ENCODE measurements around the gene C5. TPM values are rescaled to one million over a fixed set of nuclear protein-coding genes. Genes with fewer than 3 reads are reported as not detected.

C5 gene
- total and polyA plus RNA-seq, 2 experiments from 2014 or later = 0.31 TPM; not detected in 1

DNA sequence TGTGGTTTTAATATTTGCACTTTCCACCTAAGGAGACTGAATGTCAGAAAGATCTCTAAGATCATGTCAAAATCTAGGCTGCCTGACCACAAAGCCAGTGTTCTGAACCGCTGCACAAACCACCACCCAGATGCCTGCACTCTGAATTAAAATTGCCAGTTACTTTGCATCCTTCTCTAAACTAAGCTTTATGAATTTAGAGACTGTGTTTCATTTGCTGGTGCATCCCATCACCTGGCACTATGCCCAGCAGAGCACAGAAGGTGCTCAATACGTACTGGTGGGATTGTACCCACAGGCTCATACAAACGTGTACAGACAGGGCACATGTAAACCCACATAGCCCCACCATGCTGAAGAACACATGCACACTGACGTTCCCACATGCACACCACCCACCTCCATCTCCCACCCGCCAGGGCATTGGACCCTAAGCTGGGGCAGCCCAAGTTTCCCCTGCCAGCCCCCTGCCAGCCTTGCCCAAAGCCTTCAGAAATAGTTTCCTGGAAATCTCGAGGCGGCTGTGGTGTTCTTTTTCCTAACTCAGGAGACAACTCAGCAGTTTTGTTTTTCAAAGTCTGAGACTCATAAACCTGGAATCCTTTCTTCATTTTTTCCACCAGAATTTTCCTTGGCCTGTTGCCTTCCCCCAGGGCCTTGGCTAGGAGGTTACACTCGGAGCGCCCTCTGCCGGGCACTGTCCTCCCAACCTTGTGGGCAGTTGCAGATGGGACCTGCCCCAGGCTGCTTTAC lies 113.9 kb downstream of the C5 start:
- no peak overlapping the region for H3K4me3 ChIP-seq

DNA sequence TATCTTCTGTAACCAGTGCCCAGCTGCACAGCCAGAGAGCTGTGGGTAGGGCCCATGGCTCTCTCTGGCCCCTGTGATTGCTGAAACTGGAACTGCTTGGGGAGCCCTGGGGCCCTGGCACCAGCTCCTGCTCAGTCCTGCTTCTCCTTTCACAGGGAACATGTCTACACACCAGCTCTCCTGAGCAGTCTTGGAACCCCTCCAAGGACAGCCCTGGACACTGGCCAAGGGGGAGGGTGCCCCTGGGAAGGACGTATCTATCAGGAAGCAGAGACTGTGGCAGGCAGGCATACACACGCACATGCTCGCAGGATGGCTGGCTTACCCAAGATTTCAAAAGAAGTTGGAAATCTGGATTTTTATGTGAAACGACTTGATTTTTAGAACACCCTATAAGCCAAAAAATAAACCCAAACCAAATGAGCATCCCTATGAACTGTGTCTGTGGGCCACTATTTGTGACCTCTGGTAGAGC lies 114.7 kb downstream of the C5 start:
- DNase-seq (ENCODE audit: low spot score) (no peak), ATAC-seq (no peak)
- Mint-ChIP-seq H3K4me1 (peaks cover under 1% of the 10 kb centered on the region; the same call in 1 of the 3 replicates), H3K27ac (no peak overlapping the region), H3K27me3 (ENCODE audit: insufficient read depth, low read depth, poor library complexity) (no peaks in the 10 kb centered on the region), H3K4me3 (no peak overlapping the region), H3K9me3 (no peaks in the 10 kb centered on the region), H3K36me3 (ENCODE audit: low read depth) (no peaks in the 10 kb centered on the region)
- Histone ChIP-seq H2AFZ (no peak overlapping the region), H4K20me1 (replicated peaks; ENCODE audit: insufficient read depth) (no peaks in the 10 kb centered on the region), H3K27ac (ENCODE audit: low read depth) (no peak overlapping the region), H3K9me2 (ENCODE audit: insufficient read depth) (no peaks in the 10 kb centered on the region), H3K79me2 (replicated peaks; ENCODE audit: insufficient read depth) (no peaks in the 10 kb centered on the region), H3K27me3 (ENCODE audit: insufficient read depth) (no peaks in the 10 kb centered on the region), H3K36me3 (ENCODE audit: insufficient read depth) (no peaks in the 10 kb centered on the region), H3K4me2 (no peak overlapping the region), H3K4me1 (ENCODE audit: insufficient read depth) (no peaks in the 10 kb centered on the region), H3F3A (replicated peaks; ENCODE audit: low read depth) (no peaks in the 10 kb centered on the region), H3K4me3 (no peak overlapping the region)
- TF ChIP-seq, protein P1, sequence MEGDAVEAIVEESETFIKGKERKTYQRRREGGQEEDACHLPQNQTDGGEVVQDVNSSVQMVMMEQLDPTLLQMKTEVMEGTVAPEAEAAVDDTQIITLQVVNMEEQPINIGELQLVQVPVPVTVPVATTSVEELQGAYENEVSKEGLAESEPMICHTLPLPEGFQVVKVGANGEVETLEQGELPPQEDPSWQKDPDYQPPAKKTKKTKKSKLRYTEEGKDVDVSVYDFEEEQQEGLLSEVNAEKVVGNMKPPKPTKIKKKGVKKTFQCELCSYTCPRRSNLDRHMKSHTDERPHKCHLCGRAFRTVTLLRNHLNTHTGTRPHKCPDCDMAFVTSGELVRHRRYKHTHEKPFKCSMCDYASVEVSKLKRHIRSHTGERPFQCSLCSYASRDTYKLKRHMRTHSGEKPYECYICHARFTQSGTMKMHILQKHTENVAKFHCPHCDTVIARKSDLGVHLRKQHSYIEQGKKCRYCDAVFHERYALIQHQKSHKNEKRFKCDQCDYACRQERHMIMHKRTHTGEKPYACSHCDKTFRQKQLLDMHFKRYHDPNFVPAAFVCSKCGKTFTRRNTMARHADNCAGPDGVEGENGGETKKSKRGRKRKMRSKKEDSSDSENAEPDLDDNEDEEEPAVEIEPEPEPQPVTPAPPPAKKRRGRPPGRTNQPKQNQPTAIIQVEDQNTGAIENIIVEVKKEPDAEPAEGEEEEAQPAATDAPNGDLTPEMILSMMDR (conservative IDR thresholded peaks at IDR 0.05; ENCODE audit: low read depth in 2 of 2) = no peak
- TF ChIP-seq ETS1 (IDR thresholded peaks at IDR 0.05) = no peak
- TF ChIP-seq STAT1 (IDR thresholded peaks at IDR 0.05; ENCODE audit: unreplicated experiment) = no peak
- TF ChIP-seq ZNF114 (CRISPR knock-in tag; IDR thresholded peaks at IDR 0.05) = no peak
- TF ChIP-seq POLR2AphosphoS5 (IDR thresholded peaks at IDR 0.05; ENCODE audit: low read depth) = no peak
- TF ChIP-seq, protein P2, sequence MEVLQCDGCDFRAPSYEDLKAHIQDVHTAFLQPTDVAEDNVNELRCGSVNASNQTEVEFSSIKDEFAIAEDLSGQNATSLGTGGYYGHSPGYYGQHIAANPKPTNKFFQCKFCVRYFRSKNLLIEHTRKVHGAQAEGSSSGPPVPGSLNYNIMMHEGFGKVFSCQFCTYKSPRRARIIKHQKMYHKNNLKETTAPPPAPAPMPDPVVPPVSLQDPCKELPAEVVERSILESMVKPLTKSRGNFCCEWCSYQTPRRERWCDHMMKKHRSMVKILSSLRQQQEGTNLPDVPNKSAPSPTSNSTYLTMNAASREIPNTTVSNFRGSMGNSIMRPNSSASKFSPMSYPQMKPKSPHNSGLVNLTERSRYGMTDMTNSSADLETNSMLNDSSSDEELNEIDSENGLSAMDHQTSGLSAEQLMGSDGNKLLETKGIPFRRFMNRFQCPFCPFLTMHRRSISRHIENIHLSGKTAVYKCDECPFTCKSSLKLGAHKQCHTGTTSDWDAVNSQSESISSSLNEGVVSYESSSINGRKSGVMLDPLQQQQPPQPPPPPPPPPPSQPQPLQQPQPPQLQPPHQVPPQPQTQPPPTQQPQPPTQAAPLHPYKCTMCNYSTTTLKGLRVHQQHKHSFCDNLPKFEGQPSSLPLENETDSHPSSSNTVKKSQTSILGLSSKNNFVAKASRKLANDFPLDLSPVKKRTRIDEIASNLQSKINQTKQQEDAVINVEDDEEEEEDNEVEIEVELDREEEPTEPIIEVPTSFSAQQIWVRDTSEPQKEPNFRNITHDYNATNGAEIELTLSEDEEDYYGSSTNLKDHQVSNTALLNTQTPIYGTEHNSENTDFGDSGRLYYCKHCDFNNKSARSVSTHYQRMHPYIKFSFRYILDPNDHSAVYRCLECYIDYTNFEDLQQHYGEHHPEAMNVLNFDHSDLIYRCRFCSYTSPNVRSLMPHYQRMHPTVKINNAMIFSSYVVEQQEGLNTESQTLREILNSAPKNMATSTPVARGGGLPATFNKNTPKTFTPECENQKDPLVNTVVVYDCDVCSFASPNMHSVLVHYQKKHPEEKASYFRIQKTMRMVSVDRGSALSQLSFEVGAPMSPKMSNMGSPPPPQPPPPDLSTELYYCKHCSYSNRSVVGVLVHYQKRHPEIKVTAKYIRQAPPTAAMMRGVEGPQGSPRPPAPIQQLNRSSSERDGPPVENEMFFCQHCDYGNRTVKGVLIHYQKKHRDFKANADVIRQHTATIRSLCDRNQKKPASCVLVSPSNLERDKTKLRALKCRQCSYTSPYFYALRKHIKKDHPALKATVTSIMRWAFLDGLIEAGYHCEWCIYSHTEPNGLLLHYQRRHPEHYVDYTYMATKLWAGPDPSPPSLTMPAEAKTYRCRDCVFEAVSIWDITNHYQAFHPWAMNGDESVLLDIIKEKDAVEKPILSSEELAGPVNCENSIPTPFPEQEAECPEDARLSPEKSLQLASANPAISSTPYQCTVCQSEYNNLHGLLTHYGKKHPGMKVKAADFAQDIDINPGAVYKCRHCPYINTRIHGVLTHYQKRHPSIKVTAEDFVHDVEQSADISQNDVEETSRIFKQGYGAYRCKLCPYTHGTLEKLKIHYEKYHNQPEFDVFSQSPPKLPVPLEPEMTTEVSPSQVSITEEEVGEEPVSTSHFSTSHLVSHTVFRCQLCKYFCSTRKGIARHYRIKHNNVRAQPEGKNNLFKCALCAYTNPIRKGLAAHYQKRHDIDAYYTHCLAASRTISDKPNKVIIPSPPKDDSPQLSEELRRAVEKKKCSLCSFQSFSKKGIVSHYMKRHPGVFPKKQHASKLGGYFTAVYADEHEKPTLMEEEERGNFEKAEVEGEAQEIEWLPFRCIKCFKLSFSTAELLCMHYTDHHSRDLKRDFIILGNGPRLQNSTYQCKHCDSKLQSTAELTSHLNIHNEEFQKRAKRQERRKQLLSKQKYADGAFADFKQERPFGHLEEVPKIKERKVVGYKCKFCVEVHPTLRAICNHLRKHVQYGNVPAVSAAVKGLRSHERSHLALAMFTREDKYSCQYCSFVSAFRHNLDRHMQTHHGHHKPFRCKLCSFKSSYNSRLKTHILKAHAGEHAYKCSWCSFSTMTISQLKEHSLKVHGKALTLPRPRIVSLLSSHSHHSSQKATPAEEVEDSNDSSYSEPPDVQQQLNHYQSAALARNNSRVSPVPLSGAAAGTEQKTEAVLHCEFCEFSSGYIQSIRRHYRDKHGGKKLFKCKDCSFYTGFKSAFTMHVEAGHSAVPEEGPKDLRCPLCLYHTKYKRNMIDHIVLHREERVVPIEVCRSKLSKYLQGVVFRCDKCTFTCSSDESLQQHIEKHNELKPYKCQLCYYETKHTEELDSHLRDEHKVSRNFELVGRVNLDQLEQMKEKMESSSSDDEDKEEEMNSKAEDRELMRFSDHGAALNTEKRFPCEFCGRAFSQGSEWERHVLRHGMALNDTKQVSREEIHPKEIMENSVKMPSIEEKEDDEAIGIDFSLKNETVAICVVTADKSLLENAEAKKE (CRISPR knock-in tag; IDR thresholded peaks at IDR 0.05) = no peak
- TF ChIP-seq NANOG (IDR thresholded peaks at IDR 0.05; ENCODE audit: borderline replicate concordance) = no peak

More for the DNA sequence above, 113.9 kb downstream of the C5 start:
- Histone ChIP-seq H3K27ac (ENCODE audit: low read depth) (no peak overlapping the region), H3K9me2 (ENCODE audit: insufficient read depth) (no peaks in the 10 kb centered on the region), H2AFZ (no peak overlapping the region), H3K79me2 (replicated peaks; ENCODE audit: insufficient read depth) (no peaks in the 10 kb centered on the region), H3K27me3 (ENCODE audit: insufficient read depth) (no peaks in the 10 kb centered on the region), H3F3A (replicated peaks; ENCODE audit: low read depth) (no peaks in the 10 kb centered on the region), H4K20me1 (replicated peaks; ENCODE audit: insufficient read depth) (no peaks in the 10 kb centered on the region), H3K4me1 (ENCODE audit: insufficient read depth) (no peaks in the 10 kb centered on the region), H3K4me2 (no peak overlapping the region), H3K36me3 (ENCODE audit: insufficient read depth) (no peaks in the 10 kb centered on the region)
- peak; percentile 93 for DNase-seq (ENCODE audit: low spot score)
- no peak for TF ChIP-seq STAT1 (IDR thresholded peaks at IDR 0.05; ENCODE audit: unreplicated experiment)
- TF ChIP-seq, protein P1 (conservative IDR thresholded peaks at IDR 0.05; ENCODE audit: low read depth in 2 of 2) = peak; percentile 96 to 98
- ATAC-seq = peak; percentile 99
- Mint-ChIP-seq H3K9me3 (no peaks in the 10 kb centered on the region), H3K4me3 (no peak overlapping the region), H3K4me1 (peaks cover 8% of the 10 kb centered on the region), H3K36me3 (ENCODE audit: low read depth) (no peaks in the 10 kb centered on the region), H3K27ac (no peak overlapping the region), H3K27me3 (ENCODE audit: insufficient read depth, low read depth, poor library complexity) (no peaks in the 10 kb centered on the region)

All from GM23338 (cell line).